HEK293 (cell line): Measurements from ENCODE around the gene ICOS.

Source experiments
- CTCF ChIA-PET: fragments of 350-600 bp; formaldehyde crosslinking; extraction: SDS; loops from one replicate; lab custom pipeline; 2021; ENCODE audit warnings: antibody characterized with exemption; lab: Yijun Ruan, JAX
- POLR2A ChIA-PET: fragments of 300-600 bp; formaldehyde crosslinking; extraction: SDS; loops from one replicate; lab custom pipeline; 2020; ENCODE audit warnings: antibody characterized with exemption, inconsistent platforms; lab: Yijun Ruan, JAX
- H3K27ac ChIP-seq: fragments of 200-500 bp; sonication (Bioruptor generic); 2 replicates; pipeline ENCODE4 v1.5.1; 2014; ENCODE audit warnings: low read depth, low read length, control low read depth, inconsistent platforms; ENCODE audit errors: extremely low read depth
- H3K36me3 ChIP-seq, 2 experiments: fragments of 200-500 bp in 1 of 2; sonication (Bioruptor generic) in 1 of 2; 1 replicate in 1 of 2; 2 replicates in 1 of 2; pipeline ENCODE4 v1.5.1; 2014 to 2017; ENCODE audit warnings: inconsistent platforms in 2 of 2, low read length in 2 of 2; ENCODE audit not compliant: control insufficient read depth in 2 of 2, insufficient read depth in 1 of 2
- H3K4me1 ChIP-seq: fragments of 200-500 bp; sonication (Bioruptor generic); 2 replicates; pipeline ENCODE4 v1.5.1; 2014; ENCODE audit warnings: mild to moderate bottlenecking, low read length, inconsistent platforms; ENCODE audit not compliant: control insufficient read depth, insufficient read depth
- H3K4me3 ChIP-seq: 2 replicates; pipeline ENCODE4 v1.5.1; 2011; ENCODE audit warnings: low read depth, mild to moderate bottlenecking, control low read depth, low read length, moderate library complexity
- H3K9me3 ChIP-seq: fragments of 200-500 bp; sonication (Bioruptor generic); 2 replicates; pipeline ENCODE4 v1.5.1; 2014; ENCODE audit warnings: low read depth, low read length, inconsistent platforms; ENCODE audit not compliant: control insufficient read depth, insufficient read depth
- GLIS1 ChIP-seq: fragments of 450-650 bp; formaldehyde crosslinking; IDR thresholded peaks from 2 replicates; pipeline ENCODE4 v1.5.1; 2016; ENCODE audit warnings: missing biosample characterization, missing genetic modification characterization
- HOXA7 ChIP-seq: sonication (generic); formaldehyde crosslinking; IDR thresholded peaks from 2 replicates; pipeline ENCODE4 v1.8.1; 2022; ENCODE audit warnings: missing genetic modification reagents, borderline replicate concordance
- INSM2 ChIP-seq: fragments of 450-650 bp; formaldehyde crosslinking; IDR thresholded peaks from 2 replicates; pipeline ENCODE4 v1.5.1; 2016; ENCODE audit warnings: missing biosample characterization, missing genetic modification characterization
- SETDB1 ChIP-seq: IDR thresholded peaks from one replicate; pipeline ENCODE4 v1.6.1; 2017; ENCODE audit warnings: mild to moderate bottlenecking, low read length, moderate library complexity, mixed read lengths; ENCODE audit not compliant: insufficient read length
- SP7 ChIP-seq: fragments of 450-650 bp; formaldehyde crosslinking; IDR thresholded peaks from 2 replicates; pipeline ENCODE4 v1.5.1; 2016; ENCODE audit warnings: missing biosample characterization, missing genetic modification characterization
- ZFHX2 ChIP-seq: fragments of 450-650 bp; formaldehyde crosslinking; conservative IDR thresholded peaks from 2 replicates; pipeline ENCODE4 v1.5.1; 2016; ENCODE audit warnings: missing biosample characterization, missing genetic modification characterization
- ZNF114 ChIP-seq: fragments of 450-650 bp; formaldehyde crosslinking; IDR thresholded peaks from 2 replicates; pipeline ENCODE4 v1.5.0; 2017; ENCODE audit warnings: missing biosample characterization, missing genetic modification characterization
- ZNF138 ChIP-seq: fragments of 450-650 bp; formaldehyde crosslinking; IDR thresholded peaks from 2 replicates; pipeline ENCODE4 v1.5.1; 2016; ENCODE audit warnings: missing biosample characterization, missing genetic modification characterization, borderline replicate concordance
- ZNF19 ChIP-seq: fragments of 450-650 bp; formaldehyde crosslinking; IDR thresholded peaks from 2 replicates; pipeline ENCODE4; 2016; ENCODE audit warnings: missing biosample characterization, missing genetic modification characterization, low read depth
- ZNF221 ChIP-seq: fragments of 450-650 bp; formaldehyde crosslinking; IDR thresholded peaks from 2 replicates; pipeline ENCODE4 v1.5.1; 2017; ENCODE audit warnings: missing biosample characterization, missing genetic modification characterization, borderline replicate concordance
- ZNF248 ChIP-seq: fragments of 450-650 bp; formaldehyde crosslinking; IDR thresholded peaks from 2 replicates; pipeline ENCODE4 v1.5.1; 2017; ENCODE audit warnings: missing biosample characterization, missing genetic modification characterization
- ZNF324 ChIP-seq: fragments of 450-650 bp; formaldehyde crosslinking; IDR thresholded peaks from 2 replicates; pipeline ENCODE4 v1.5.1; 2016; ENCODE audit warnings: missing biosample characterization, missing genetic modification characterization
- ZNF488 ChIP-seq: fragments of 450-650 bp; formaldehyde crosslinking; IDR thresholded peaks from 2 replicates; pipeline ENCODE4 v1.5.1; 2016; ENCODE audit warnings: missing biosample characterization, missing genetic modification characterization
- ZNF510 ChIP-seq: fragments of 450-650 bp; formaldehyde crosslinking; IDR thresholded peaks from 2 replicates; pipeline ENCODE4 v1.5.1; 2018; ENCODE audit warnings: mild to moderate bottlenecking, missing genetic modification characterization, missing biosample characterization; ENCODE audit not compliant: insufficient replicate concordance
- ZNF514 ChIP-seq: fragments of 450-650 bp; formaldehyde crosslinking; IDR thresholded peaks from 2 replicates; pipeline ENCODE4 v1.5.1; 2016; ENCODE audit warnings: missing biosample characterization, missing genetic modification characterization
- ZNF529 ChIP-seq: fragments of 450-650 bp; formaldehyde crosslinking; IDR thresholded peaks from 2 replicates; pipeline ENCODE4 v1.5.1; 2017; ENCODE audit warnings: missing genetic modification characterization, missing biosample characterization; ENCODE audit not compliant: insufficient replicate concordance
- ZNF530 ChIP-seq: fragments of 450-650 bp; formaldehyde crosslinking; IDR thresholded peaks from 2 replicates; pipeline ENCODE4 v1.5.1; 2016; ENCODE audit warnings: low read depth, missing biosample characterization, missing genetic modification characterization
- ZNF558 ChIP-seq: fragments of 450-650 bp; formaldehyde crosslinking; IDR thresholded peaks from 2 replicates; pipeline ENCODE4 v1.5.1; 2016; ENCODE audit warnings: missing biosample characterization, missing genetic modification characterization
- ZNF623 ChIP-seq: fragments of 450-650 bp; formaldehyde crosslinking; IDR thresholded peaks from 2 replicates; pipeline ENCODE4 v1.5.1; 2016; ENCODE audit warnings: missing biosample characterization, missing genetic modification characterization
- ZNF677 ChIP-seq: fragments of 450-650 bp; IDR thresholded peaks from 2 replicates; pipeline ENCODE4 v1.5.0; 2018; ENCODE audit warnings: missing biosample characterization, mild to moderate bottlenecking, missing genetic modification characterization, moderate library complexity
- ZNF747 ChIP-seq: fragments of 450-650 bp; formaldehyde crosslinking; IDR thresholded peaks from 2 replicates; pipeline ENCODE4 v1.5.1; 2016; ENCODE audit warnings: missing biosample characterization, missing genetic modification characterization
- ZNF837 ChIP-seq: fragments of 450-650 bp; formaldehyde crosslinking; IDR thresholded peaks from 2 replicates; pipeline ENCODE4 v1.5.1; 2016; ENCODE audit warnings: missing biosample characterization, missing genetic modification characterization
- ZNF843 ChIP-seq: fragments of 450-650 bp; formaldehyde crosslinking; IDR thresholded peaks from 2 replicates; pipeline ENCODE4 v1.5.1; 2016; ENCODE audit warnings: missing biosample characterization, missing genetic modification characterization
- ZSCAN18 ChIP-seq: fragments of 450-650 bp; formaldehyde crosslinking; IDR thresholded peaks from 2 replicates; pipeline ENCODE4 v1.5.1; 2016; ENCODE audit warnings: missing biosample characterization, missing genetic modification characterization
- TF ChIP-seq, protein P1 (sequence below): fragments of 450-650 bp; formaldehyde crosslinking; IDR thresholded peaks from 2 replicates; pipeline ENCODE4 v1.5.1; 2016; ENCODE audit warnings: missing biosample characterization, missing genetic modification characterization
- TF ChIP-seq, protein P2 (sequence below): fragments of 450-650 bp; formaldehyde crosslinking; IDR thresholded peaks from 2 replicates; pipeline ENCODE4 v1.5.1; 2017; ENCODE audit warnings: missing biosample characterization, missing genetic modification characterization
- TF ChIP-seq, protein P3 (sequence below): fragments of 450-650 bp; formaldehyde crosslinking; IDR thresholded peaks from 2 replicates; pipeline ENCODE4 v1.5.1; 2016; ENCODE audit warnings: missing biosample characterization, missing genetic modification characterization
- TF ChIP-seq, protein P4 (sequence below): fragments of 450-650 bp; formaldehyde crosslinking; IDR thresholded peaks from 2 replicates; pipeline ENCODE4 v1.5.1; 2016; ENCODE audit warnings: missing biosample characterization, missing genetic modification characterization

The ICOS gene, protein sequence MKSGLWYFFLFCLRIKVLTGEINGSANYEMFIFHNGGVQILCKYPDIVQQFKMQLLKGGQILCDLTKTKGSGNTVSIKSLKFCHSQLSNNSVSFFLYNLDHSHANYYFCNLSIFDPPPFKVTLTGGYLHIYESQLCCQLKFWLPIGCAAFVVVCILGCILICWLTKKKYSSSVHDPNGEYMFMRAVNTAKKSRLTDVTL

DNA sequence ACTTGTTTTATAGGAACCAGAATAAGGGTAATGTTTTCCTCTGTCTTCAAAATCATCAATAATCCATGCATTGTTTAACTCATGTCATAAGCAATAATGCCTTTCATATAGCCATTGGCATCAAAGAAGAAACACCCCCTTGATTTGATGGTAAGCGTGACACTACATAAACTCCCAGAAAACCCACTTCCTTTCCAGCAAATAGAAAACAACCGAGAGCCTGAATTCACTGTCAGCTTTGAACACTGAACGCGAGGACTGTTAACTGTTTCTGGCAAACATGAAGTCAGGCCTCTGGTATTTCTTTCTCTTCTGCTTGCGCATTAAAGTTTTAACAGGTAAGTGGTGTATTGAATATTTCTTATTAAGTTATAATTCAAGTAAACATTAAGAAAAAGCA, at the start of gene ICOS:
ICOS (plus strand) TSS at position 229 of the 400 bp plus-strand sequence; CDS start at position 281, 52 bp downstream.
- H3K27ac ChIP-seq = no peak within 1 kb of the TSS
- no peaks in the 10 kb centered on the region for H3K4me1 ChIP-seq
- H3K36me3 ChIP-seq = no peaks in the 10 kb centered on the region
- no peak within 1 kb of the TSS for H3K4me3 ChIP-seq
- POLR2A ChIA-PET = no interaction called here
- no peaks in the 10 kb centered on the region for H3K9me3 ChIP-seq
- CTCF ChIA-PET = no interaction called here
- no peak for TF ChIP-seq GLIS1
- TF ChIP-seq ZNF530 (tag by site-specific recombination) = no peak
- no peak for TF ChIP-seq ZNF623 (tag by site-specific recombination)
- TF ChIP-seq ZNF19 = no peak
- no peak for TF ChIP-seq ZNF138 (tag by site-specific recombination)
- TF ChIP-seq SETDB1 = no peak
- TF ChIP-seq, protein P1, sequence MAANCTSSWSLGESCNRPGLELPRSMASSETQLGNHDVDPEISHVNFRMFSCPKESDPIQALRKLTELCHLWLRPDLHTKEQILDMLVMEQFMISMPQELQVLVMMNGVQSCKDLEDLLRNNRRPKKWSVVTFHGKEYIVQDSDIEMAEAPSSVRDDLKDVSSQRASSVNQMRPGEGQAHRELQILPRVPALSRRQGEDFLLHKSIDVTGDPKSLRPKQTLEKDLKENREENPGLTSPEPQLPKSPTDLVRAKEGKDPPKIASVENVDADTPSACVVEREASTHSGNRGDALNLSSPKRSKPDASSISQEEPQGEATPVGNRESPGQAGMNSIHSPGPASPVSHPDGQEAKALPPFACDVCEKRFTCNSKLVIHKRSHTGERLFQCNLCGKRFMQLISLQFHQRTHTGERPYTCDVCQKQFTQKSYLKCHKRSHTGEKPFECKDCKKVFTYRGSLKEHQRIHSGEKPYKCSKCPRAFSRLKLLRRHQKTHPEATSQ (tag by site-specific recombination) = no peak
- no peak for TF ChIP-seq ZNF837 (tag by site-specific recombination)
- TF ChIP-seq ZNF488 (tag by site-specific recombination) = no peak
- TF ChIP-seq, protein P2, sequence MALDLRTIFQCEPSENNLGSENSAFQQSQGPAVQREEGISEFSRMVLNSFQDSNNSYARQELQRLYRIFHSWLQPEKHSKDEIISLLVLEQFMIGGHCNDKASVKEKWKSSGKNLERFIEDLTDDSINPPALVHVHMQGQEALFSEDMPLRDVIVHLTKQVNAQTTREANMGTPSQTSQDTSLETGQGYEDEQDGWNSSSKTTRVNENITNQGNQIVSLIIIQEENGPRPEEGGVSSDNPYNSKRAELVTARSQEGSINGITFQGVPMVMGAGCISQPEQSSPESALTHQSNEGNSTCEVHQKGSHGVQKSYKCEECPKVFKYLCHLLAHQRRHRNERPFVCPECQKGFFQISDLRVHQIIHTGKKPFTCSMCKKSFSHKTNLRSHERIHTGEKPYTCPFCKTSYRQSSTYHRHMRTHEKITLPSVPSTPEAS (tag by site-specific recombination) = no peak
- no peak for TF ChIP-seq ZNF529 (tag by site-specific recombination)
- TF ChIP-seq ZNF114 = no peak
- TF ChIP-seq, protein P3, sequence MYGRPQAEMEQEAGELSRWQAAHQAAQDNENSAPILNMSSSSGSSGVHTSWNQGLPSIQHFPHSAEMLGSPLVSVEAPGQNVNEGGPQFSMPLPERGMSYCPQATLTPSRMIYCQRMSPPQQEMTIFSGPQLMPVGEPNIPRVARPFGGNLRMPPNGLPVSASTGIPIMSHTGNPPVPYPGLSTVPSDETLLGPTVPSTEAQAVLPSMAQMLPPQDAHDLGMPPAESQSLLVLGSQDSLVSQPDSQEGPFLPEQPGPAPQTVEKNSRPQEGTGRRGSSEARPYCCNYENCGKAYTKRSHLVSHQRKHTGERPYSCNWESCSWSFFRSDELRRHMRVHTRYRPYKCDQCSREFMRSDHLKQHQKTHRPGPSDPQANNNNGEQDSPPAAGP (tag by site-specific recombination) = no peak
- TF ChIP-seq ZNF324 (tag by site-specific recombination) = no peak
- TF ChIP-seq ZFHX2 (tag by site-specific recombination) = no peak
- TF ChIP-seq, protein P4, sequence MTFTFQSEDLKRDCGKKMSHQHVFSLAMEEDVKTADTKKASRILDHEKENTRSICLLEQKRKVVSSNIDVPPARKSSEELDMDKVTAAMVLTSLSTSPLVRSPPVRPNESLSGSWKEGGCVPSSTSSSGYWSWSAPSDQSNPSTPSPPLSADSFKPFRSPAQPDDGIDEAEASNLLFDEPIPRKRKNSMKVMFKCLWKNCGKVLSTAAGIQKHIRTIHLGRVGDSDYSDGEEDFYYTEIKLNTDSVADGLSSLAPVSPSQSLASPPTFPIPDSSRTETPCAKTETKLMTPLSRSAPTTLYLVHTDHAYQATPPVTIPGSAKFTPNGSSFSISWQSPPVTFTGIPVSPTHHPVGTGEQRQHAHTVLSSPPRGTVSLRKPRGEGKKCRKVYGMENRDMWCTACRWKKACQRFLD = no peak
- no peak for TF ChIP-seq SP7 (tag by site-specific recombination)
- TF ChIP-seq ZNF248 = no peak
- TF ChIP-seq HOXA7 (CRISPR knock-in tag) = no peak

DNA sequence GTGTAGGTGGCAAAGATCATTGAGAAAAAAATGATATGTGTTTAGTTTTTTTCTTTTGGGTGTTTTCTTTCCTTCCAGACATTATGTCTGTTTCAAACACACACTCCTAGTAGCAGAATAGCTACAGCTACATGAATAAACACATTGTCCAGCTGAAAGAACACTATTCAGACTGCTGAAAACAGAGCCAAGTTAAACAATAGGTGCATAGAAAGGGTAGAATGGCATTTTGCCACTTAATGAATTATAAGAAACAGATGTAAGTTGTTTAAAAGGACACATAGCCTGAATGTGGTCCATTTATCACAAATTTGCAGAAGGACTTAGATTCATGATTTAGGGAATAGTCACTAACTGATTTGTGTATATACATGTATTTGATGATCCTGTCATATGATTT, 48.9 kb upstream of the ICOS start:
- no peaks in the 10 kb centered on the region for H3K4me1 ChIP-seq
- ChIA-PET POLR2A (no interaction called here), CTCF (interaction anchor here (0.5 kb wide), 1 partner anchor 353 kb away, joined by 3 read pairs; no protein-coding TSS in a partner anchor)
- no peak overlapping the region for H3K27ac ChIP-seq
- H3K36me3 ChIP-seq = no peaks in the 10 kb centered on the region
- no peaks in the 10 kb centered on the region for H3K9me3 ChIP-seq
- no peak overlapping the region for H3K4me3 ChIP-seq
- TF ChIP-seq ZNF558 (tag by site-specific recombination) (no peak), INSM2 (no peak), ZFHX2 (tag by site-specific recombination) (no peak), ZNF221 (tag by site-specific recombination) (no peak), ZNF843 (tag by site-specific recombination) (no peak), ZNF677 (tag by site-specific recombination) (no peak), ZNF19 (no peak), ZNF747 (no peak), ZNF510 (no peak), ZSCAN18 (tag by site-specific recombination) (no peak), ZNF514 (tag by site-specific recombination) (no peak)
